ENCODE results near the gene COX11.
A peak's percentile ranks its signal among the peaks of the same experiment; 100 is the strongest.

COX11 gene

GRCh38 chr17:54968262-54968987 is at the start of gene COX11, which contains the start of gene STXBP4:
Gene COX11 (minus strand): TSS chr17:54968654. CDS start chr17:54968646, 8 bp downstream.
Gene STXBP4 (plus strand): TSS chr17:54968765. CDS start chr17:54986220, 17,455 bp downstream.
- peak; percentile 92 for ATAC-seq (ENCODE audit: low read depth)
- H3K27me3 ChIP-seq (ENCODE audit: insufficient read depth, poor library complexity, severe bottlenecking): no peaks in the 10 kb centered on the region

GRCh38 chr17:55005520-55005919 is 37.1 kb upstream of the COX11 start:
- TF ChIP-seq CTCF (IDR thresholded peaks at IDR 0.05; ENCODE audit: poor library complexity, severe bottlenecking): peak; percentile 54
- no peak for ATAC-seq (ENCODE audit: low read depth)
- H3K4me1 ChIP-seq (ENCODE audit: insufficient read depth, poor library complexity, severe bottlenecking): no peaks in the 10 kb centered on the region
- no peak overlapping the region for H3K27ac ChIP-seq (ENCODE audit: poor library complexity, severe bottlenecking)
- no peak for DNase-seq (ENCODE audit: low spot score)
- H3K4me3 ChIP-seq (ENCODE audit: severe bottlenecking): no peak overlapping the region
- H3K36me3 ChIP-seq (ENCODE audit: low read depth): peaks cover 11% of the 10 kb centered on the region
- H3K9me3 ChIP-seq (ENCODE audit: severe bottlenecking): no peaks in the 10 kb centered on the region
- no peaks in the 10 kb centered on the region for H3K27me3 ChIP-seq (ENCODE audit: insufficient read depth, poor library complexity, severe bottlenecking)

More at GRCh38 chr17:54968262-54968987, at the start of gene COX11, which contains the start of gene STXBP4:
- Histone ChIP-seq H3K4me3 (ENCODE audit: severe bottlenecking) (peak within 1 kb of the TSS; percentile 86), H3K9me3 (ENCODE audit: severe bottlenecking) (no peaks in the 10 kb centered on the region), H3K4me1 (ENCODE audit: insufficient read depth, poor library complexity, severe bottlenecking) (no peaks in the 10 kb centered on the region), H3K27ac (ENCODE audit: poor library complexity, severe bottlenecking) (peak within 1 kb of the TSS; percentile 34), H3K36me3 (ENCODE audit: low read depth) (peaks cover 27% of the 10 kb centered on the region)
- peak; percentile 64 for TF ChIP-seq CTCF (IDR thresholded peaks at IDR 0.05; ENCODE audit: poor library complexity, severe bottlenecking)
- peak; percentile 93 for DNase-seq (ENCODE audit: low spot score)

DNA sequence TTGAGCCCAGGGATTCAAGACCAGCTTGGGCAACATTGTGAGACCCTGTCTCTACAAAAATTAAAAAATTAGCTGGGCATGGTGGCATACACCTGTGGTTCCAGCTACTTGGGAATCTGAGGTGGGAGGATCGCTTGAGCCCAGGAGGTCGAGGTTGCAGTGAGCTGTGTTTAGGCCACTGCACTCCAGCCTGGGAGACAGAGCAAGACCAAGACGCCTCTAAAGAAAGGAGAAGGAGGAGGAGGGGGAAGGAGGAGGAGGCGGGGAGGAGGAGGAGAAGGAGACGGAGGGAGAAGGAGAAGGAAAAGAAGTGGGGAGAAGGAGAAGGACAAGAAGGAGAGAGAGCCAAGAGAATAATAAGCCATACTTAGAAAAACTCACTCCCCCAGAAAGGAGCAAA is 36.0 kb upstream of the COX11 start:
- Histone ChIP-seq H3K27ac (ENCODE audit: poor library complexity, severe bottlenecking) (no peak overlapping the region), H3K4me1 (ENCODE audit: insufficient read depth, poor library complexity, severe bottlenecking) (no peaks in the 10 kb centered on the region), H3K9me3 (ENCODE audit: severe bottlenecking) (no peaks in the 10 kb centered on the region), H3K27me3 (ENCODE audit: insufficient read depth, poor library complexity, severe bottlenecking) (no peaks in the 10 kb centered on the region), H3K36me3 (ENCODE audit: low read depth) (peaks cover 13% of the 10 kb centered on the region), H3K4me3 (ENCODE audit: severe bottlenecking) (no peak overlapping the region)
- DNase-seq (ENCODE audit: low spot score): no peak
- ATAC-seq (ENCODE audit: low read depth): no peak
- TF ChIP-seq CTCF (IDR thresholded peaks at IDR 0.05; ENCODE audit: poor library complexity, severe bottlenecking): no peak

GRCh38 chr17:55002458-55002857 is 34.0 kb upstream of the COX11 start:
- Histone ChIP-seq H3K9me3 (ENCODE audit: severe bottlenecking) (no peaks in the 10 kb centered on the region), H3K36me3 (ENCODE audit: low read depth) (peaks cover 13% of the 10 kb centered on the region), H3K4me1 (ENCODE audit: insufficient read depth, poor library complexity, severe bottlenecking) (no peaks in the 10 kb centered on the region), H3K4me3 (ENCODE audit: severe bottlenecking) (no peak overlapping the region), H3K27ac (ENCODE audit: poor library complexity, severe bottlenecking) (no peak overlapping the region), H3K27me3 (ENCODE audit: insufficient read depth, poor library complexity, severe bottlenecking) (no peaks in the 10 kb centered on the region)
- DNase-seq (ENCODE audit: low spot score) (no peak), ATAC-seq (ENCODE audit: low read depth) (no peak)
- no peak for TF ChIP-seq CTCF (IDR thresholded peaks at IDR 0.05; ENCODE audit: poor library complexity, severe bottlenecking)

GRCh38 chr17:54996441-54996840 is 28.0 kb upstream of the COX11 start:
- ATAC-seq (ENCODE audit: low read depth): no peak

More at GRCh38 chr17:54996441-54996840, 28.0 kb upstream of the COX11 start:
- H3K4me1 ChIP-seq (ENCODE audit: insufficient read depth, poor library complexity, severe bottlenecking): no peaks in the 10 kb centered on the region
- no peak overlapping the region for H3K4me3 ChIP-seq (ENCODE audit: severe bottlenecking)
- no peaks in the 10 kb centered on the region for H3K27me3 ChIP-seq (ENCODE audit: insufficient read depth, poor library complexity, severe bottlenecking)
- no peak for DNase-seq (ENCODE audit: low spot score)
- no peak overlapping the region for H3K27ac ChIP-seq (ENCODE audit: poor library complexity, severe bottlenecking)
- H3K36me3 ChIP-seq (ENCODE audit: low read depth): peaks cover 22% of the 10 kb centered on the region
- no peaks in the 10 kb centered on the region for H3K9me3 ChIP-seq (ENCODE audit: severe bottlenecking)
- TF ChIP-seq CTCF (IDR thresholded peaks at IDR 0.05; ENCODE audit: poor library complexity, severe bottlenecking): no peak
